ENCODE measurements around the gene CREB1. TPM values are rescaled to one million over a fixed set of nuclear protein-coding genes. Genes with fewer than 3 reads are reported as not detected.

Gene CREB1
- total RNA-seq, 1 experiment from 2014 or later, result 43.5 TPM

- Histone ChIP-seq H2AFZ (ENCODE audit: low read length) (no peak overlapping the region), H4K20me1 (ENCODE audit: low read length) (no peaks in the 10 kb centered on the region), H3K4me1 (ENCODE audit: insufficient read depth, low read length) (peaks cover 36% of the 10 kb centered on the region), H3K9me3 (ENCODE audit: low read length) (no peaks in the 10 kb centered on the region), H3K4me3 (ENCODE audit: low read length) (no peak overlapping the region), H3K36me3 (ENCODE audit: low read depth, low read length) (no peaks in the 10 kb centered on the region), H3K4me2 (ENCODE audit: low read length) (no peak overlapping the region), H3K9me2 (replicated peaks; ENCODE audit: low read length) (no peaks in the 10 kb centered on the region), H3K27me3 (ENCODE audit: low read length) (no peaks in the 10 kb centered on the region), H3K27ac (ENCODE audit: low read length) (no peak overlapping the region), H3K79me2 (ENCODE audit: low read length) (no peaks in the 10 kb centered on the region), H3F3A (ENCODE audit: low read length, unreplicated experiment) (peaks cover 7% of the 10 kb centered on the region), H3K9ac (ENCODE audit: low read length) (no peak overlapping the region)
- no TSS peak for BruUV-seq (replicated peaks)
- ChIA-PET CTCF (no interaction called here), POLR2A (ENCODE audit: unreplicated experiment) (no interaction called here)
- ATAC-seq (no peak), DNase-seq (no peak)
- intact Hi-C loops (cut with micrococcal nuclease), result no loop called here
- TF ChIP-seq EZH2phosphoT487 (IDR thresholded peaks at IDR 0.05; ENCODE audit: borderline replicate concordance, low read length), result no peak
- no peak for TF ChIP-seq CTCF (conservative IDR thresholded peaks at IDR 0.05; ENCODE audit: low read depth, low read length)
- TF ChIP-seq EZH2 (IDR thresholded peaks at IDR 0.05; ENCODE audit: low read length, unreplicated experiment), result no peak
Observed at GRCh38 chr2:207516206-207516605, 13.6 kb upstream of the CREB1 start.

GRCh38 chr2:207523005-207523404 is 6.8 kb upstream of the CREB1 start:
- DNase-seq, result no peak
- CTCF ChIA-PET, result no interaction called here

GRCh38 chr2:207525296-207525695 is 4.5 kb upstream of the CREB1 start:
- no peaks in the 10 kb centered on the region for H3K27me3 ChIP-seq (ENCODE audit: low read length)
- H3K9ac ChIP-seq (ENCODE audit: low read length), result no peak overlapping the region
- no peak overlapping the region for H3K4me2 ChIP-seq (ENCODE audit: low read length)
- peaks cover 16% of the 10 kb centered on the region for H3K79me2 ChIP-seq (ENCODE audit: low read length)
- TF ChIP-seq EZH2phosphoT487 (IDR thresholded peaks at IDR 0.05; ENCODE audit: borderline replicate concordance, low read length) (no peak), CTCF (conservative IDR thresholded peaks at IDR 0.05; ENCODE audit: low read depth, low read length) (no peak), EZH2 (IDR thresholded peaks at IDR 0.05; ENCODE audit: low read length, unreplicated experiment) (no peak)
- no peak for ATAC-seq
- ChIA-PET CTCF (no interaction called here), POLR2A (ENCODE audit: unreplicated experiment) (no interaction called here)
- BruUV-seq (replicated peaks), result no TSS peak
- H3K4me1 ChIP-seq (ENCODE audit: insufficient read depth, low read length), result peaks cover 9% of the 10 kb centered on the region
- no peak for DNase-seq
- H3K36me3 ChIP-seq (ENCODE audit: low read depth, low read length), result no peaks in the 10 kb centered on the region
- no peaks in the 10 kb centered on the region for H4K20me1 ChIP-seq (ENCODE audit: low read length)
- no peaks in the 10 kb centered on the region for H3K9me3 ChIP-seq (ENCODE audit: low read length)
- no peaks in the 10 kb centered on the region for H3K9me2 ChIP-seq (replicated peaks; ENCODE audit: low read length)
- H3K4me3 ChIP-seq (ENCODE audit: low read length), result no peak overlapping the region
- intact Hi-C loops (cut with micrococcal nuclease), result no loop called here
- H2AFZ ChIP-seq (ENCODE audit: low read length), result no peak overlapping the region
- H3K27ac ChIP-seq (ENCODE audit: low read length), result no peak overlapping the region
- no peaks in the 10 kb centered on the region for H3F3A ChIP-seq (ENCODE audit: low read length, unreplicated experiment)

More at GRCh38 chr2:207523005-207523404, 6.8 kb upstream of the CREB1 start:
- ATAC-seq, result no peak
- Histone ChIP-seq H3K9me3 (ENCODE audit: low read length) (no peaks in the 10 kb centered on the region), H3K4me1 (ENCODE audit: insufficient read depth, low read length) (peaks cover 2% of the 10 kb centered on the region), H3K9ac (ENCODE audit: low read length) (no peak overlapping the region), H3K4me2 (ENCODE audit: low read length) (no peak overlapping the region), H2AFZ (ENCODE audit: low read length) (no peak overlapping the region), H3K4me3 (ENCODE audit: low read length) (no peak overlapping the region), H3K27ac (ENCODE audit: low read length) (no peak overlapping the region), H3K79me2 (ENCODE audit: low read length) (peaks cover 2% of the 10 kb centered on the region), H4K20me1 (ENCODE audit: low read length) (no peaks in the 10 kb centered on the region), H3K36me3 (ENCODE audit: low read depth, low read length) (no peaks in the 10 kb centered on the region), H3K27me3 (ENCODE audit: low read length) (no peaks in the 10 kb centered on the region), H3F3A (ENCODE audit: low read length, unreplicated experiment) (no peaks in the 10 kb centered on the region), H3K9me2 (replicated peaks; ENCODE audit: low read length) (no peaks in the 10 kb centered on the region)
- intact Hi-C loops (cut with micrococcal nuclease), result no loop called here
- BruUV-seq (replicated peaks), result no TSS peak
- TF ChIP-seq EZH2phosphoT487 (IDR thresholded peaks at IDR 0.05; ENCODE audit: borderline replicate concordance, low read length), result no peak
- no peak for TF ChIP-seq EZH2 (IDR thresholded peaks at IDR 0.05; ENCODE audit: low read length, unreplicated experiment)
- no peak for TF ChIP-seq CTCF (conservative IDR thresholded peaks at IDR 0.05; ENCODE audit: low read depth, low read length)
- POLR2A ChIA-PET (ENCODE audit: unreplicated experiment), result no interaction called here

Measured in PC-3 (cell line).